ENCODE results near the gene RABGAP1L.

DNA sequence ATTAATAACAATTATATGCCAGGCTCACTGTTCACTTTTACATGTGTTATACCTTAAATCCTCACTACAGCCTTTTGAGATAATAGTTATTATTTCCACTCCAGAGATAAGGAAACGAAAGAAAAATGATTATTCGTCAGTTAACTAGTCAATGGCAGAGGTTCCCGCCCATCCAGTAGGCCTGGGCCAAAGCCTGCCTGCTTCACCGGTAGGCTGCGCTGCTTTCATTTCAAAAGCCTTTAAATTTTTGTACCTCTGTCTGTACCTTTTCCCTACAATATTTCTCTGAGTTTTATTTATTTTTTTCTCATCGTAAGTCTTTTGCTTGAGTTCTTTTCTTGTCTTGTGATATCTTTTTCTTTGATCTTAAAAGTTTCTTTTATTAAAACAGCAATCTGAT lies 292.1 kb downstream of the RABGAP1L start:
- TF ChIP-seq, protein P1, sequence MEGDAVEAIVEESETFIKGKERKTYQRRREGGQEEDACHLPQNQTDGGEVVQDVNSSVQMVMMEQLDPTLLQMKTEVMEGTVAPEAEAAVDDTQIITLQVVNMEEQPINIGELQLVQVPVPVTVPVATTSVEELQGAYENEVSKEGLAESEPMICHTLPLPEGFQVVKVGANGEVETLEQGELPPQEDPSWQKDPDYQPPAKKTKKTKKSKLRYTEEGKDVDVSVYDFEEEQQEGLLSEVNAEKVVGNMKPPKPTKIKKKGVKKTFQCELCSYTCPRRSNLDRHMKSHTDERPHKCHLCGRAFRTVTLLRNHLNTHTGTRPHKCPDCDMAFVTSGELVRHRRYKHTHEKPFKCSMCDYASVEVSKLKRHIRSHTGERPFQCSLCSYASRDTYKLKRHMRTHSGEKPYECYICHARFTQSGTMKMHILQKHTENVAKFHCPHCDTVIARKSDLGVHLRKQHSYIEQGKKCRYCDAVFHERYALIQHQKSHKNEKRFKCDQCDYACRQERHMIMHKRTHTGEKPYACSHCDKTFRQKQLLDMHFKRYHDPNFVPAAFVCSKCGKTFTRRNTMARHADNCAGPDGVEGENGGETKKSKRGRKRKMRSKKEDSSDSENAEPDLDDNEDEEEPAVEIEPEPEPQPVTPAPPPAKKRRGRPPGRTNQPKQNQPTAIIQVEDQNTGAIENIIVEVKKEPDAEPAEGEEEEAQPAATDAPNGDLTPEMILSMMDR (IDR thresholded peaks at IDR 0.05 in 8 of 11, conservative IDR thresholded peaks at IDR 0.05 in 3 of 11): no peak
- TF ChIP-seq POLR2A (IDR thresholded peaks at IDR 0.05): no peak

Measured in spleen (tissue), 7 donors.